HG03378 (cell line): ENCODE results near the gene POLE.
"Not testable (repeated sequence)": the region's sequence is repeated elsewhere in the genome, so short reads cannot be mapped to it uniquely, and the experiment has no call there.

Experiments used
- ATAC-seq: cut with Tn5 transposase; IDR thresholded peaks from one replicate; pipeline ENCODE4 v1.9.1; 2021; ENCODE audit warnings: mild to moderate bottlenecking, moderate library complexity; ENCODE audit not compliant: unreplicated experiment

POLE gene

GRCh38 chr12:132719141-132719953 is 32.2 kb upstream of the POLE start:
- ATAC-seq, result no peak

- ATAC-seq, result no peak
Measured at GRCh38 chr12:132718644-132719043, 31.5 kb upstream of the POLE start.

- no peak for ATAC-seq
Measured at GRCh38 chr12:132717531-132718387, 30.6 kb upstream of the POLE start.

GRCh38 chr12:132717011-132717410 is 29.9 kb upstream of the POLE start:
- no peak for ATAC-seq

- no peak for ATAC-seq
Measured at GRCh38 chr12:132716356-132716755, 29.2 kb upstream of the POLE start.

- ATAC-seq, result no peak
Measured at GRCh38 chr12:132715874-132716273, 28.7 kb upstream of the POLE start.

GRCh38 chr12:132713123-132713522 is 26.0 kb upstream of the POLE start:
- ATAC-seq, result no peak

GRCh38 chr12:132711080-132711843 is 24.1 kb upstream of the POLE start:
- ATAC-seq, result peak; percentile 5

GRCh38 chr12:132710405-132711079 is 23.4 kb upstream of the POLE start, which contains the start of gene PGAM5:
PGAM5 (plus strand) TSS chr12:132710842; CDS start chr12:132710877, 35 bp downstream.
- peak; percentile 70 for ATAC-seq

GRCh38 chr12:132710043-132710404 is 22.9 kb upstream of the POLE start:
- ATAC-seq, result peak; percentile 34

GRCh38 chr12:132708150-132708549 is 21.0 kb upstream of the POLE start:
- no peak for ATAC-seq

GRCh38 chr12:132707241-132707640 is 20.1 kb upstream of the POLE start:
- no peak for ATAC-seq

- ATAC-seq, result no peak
Measured at GRCh38 chr12:132703641-132704040, 16.5 kb upstream of the POLE start.

GRCh38 chr12:132702640-132703039 is 15.5 kb upstream of the POLE start:
- no peak for ATAC-seq

- no peak for ATAC-seq
Measured at GRCh38 chr12:132700212-132700822, 13.2 kb upstream of the POLE start.

- no peak for ATAC-seq
Measured at GRCh38 chr12:132698341-132698740, 11.2 kb upstream of the POLE start.

GRCh38 chr12:132695431-132695830 is 8.3 kb upstream of the POLE start:
- no peak for ATAC-seq

GRCh38 chr12:132694888-132695287 is 7.7 kb upstream of the POLE start:
- ATAC-seq, result not testable (repeated sequence)

- ATAC-seq, result not testable (repeated sequence)
Measured at GRCh38 chr12:132692030-132692429, 4.9 kb upstream of the POLE start.

- no peak for ATAC-seq
Measured at GRCh38 chr12:132690112-132690511, 3.0 kb upstream of the POLE start.
